GM23338 (cell line): Measurements from ENCODE around the gene KRTAP12-2. TPM values are rescaled to one million over a fixed set of nuclear protein-coding genes. Genes with fewer than 3 reads are reported as not detected.

Source experiments
- ATAC-seq: fragments of 200-7000 bp; cut with Tn5 transposase; 3 replicates; pipeline ENCODE4 v1.9.1; 2020
- DNase-seq: peaks from one replicate; pipeline ENCODE4 v3.0.0-alpha.2; 2015; ENCODE audit warnings: low spot score
- H2AFZ ChIP-seq: fragments of 200-600 bp; sonication (generic); 2 replicates; pipeline ENCODE4 v1.8.0; 2016; ENCODE audit warnings: antibody characterized with exemption, mild to moderate bottlenecking, moderate library complexity
- H3F3A ChIP-seq: fragments of 200-600 bp; sonication (generic); replicated peaks from 2 replicates; pipeline ENCODE4 v1.8.0; 2017; ENCODE audit warnings: antibody characterized with exemption, mixed run types, low read depth
- H3K27ac ChIP-seq: fragments of 200-600 bp; sonication (generic); 2 replicates; pipeline ENCODE4 v1.6.1; 2016; ENCODE audit warnings: low read depth
- H3K27me3 ChIP-seq: fragments of 200-600 bp; sonication (generic); 2 replicates; pipeline ENCODE4 v1.8.0; 2016; ENCODE audit warnings: mild to moderate bottlenecking, mixed run types, moderate library complexity; ENCODE audit not compliant: insufficient read depth
- H3K36me3 ChIP-seq: fragments of 200-600 bp; sonication (generic); 2 replicates; pipeline ENCODE4 v1.8.0; 2016; ENCODE audit warnings: mild to moderate bottlenecking; ENCODE audit not compliant: insufficient read depth
- H3K4me1 ChIP-seq: fragments of 200-600 bp; sonication (generic); 2 replicates; pipeline ENCODE4 v1.8.0; 2016; ENCODE audit warnings: mild to moderate bottlenecking, moderate library complexity; ENCODE audit not compliant: insufficient read depth
- H3K4me2 ChIP-seq: fragments of 200-600 bp; sonication (generic); 2 replicates; pipeline ENCODE4 v1.7.1; 2017; ENCODE audit warnings: mixed run types
- H3K4me3 ChIP-seq: fragments of 200-600 bp; sonication (generic); 2 replicates; pipeline ENCODE4 v1.6.1; 2016; ENCODE audit warnings: mixed run types
- H3K79me2 ChIP-seq: fragments of 200-600 bp; sonication (generic); replicated peaks from 2 replicates; pipeline ENCODE4 v1.8.0; 2017; ENCODE audit warnings: mild to moderate bottlenecking; ENCODE audit not compliant: insufficient read depth
- H3K9me2 ChIP-seq: fragments of 200-600 bp; sonication (generic); 2 replicates; pipeline ENCODE4 v1.8.0; 2017; ENCODE audit not compliant: insufficient read depth
- H4K20me1 ChIP-seq: fragments of 200-600 bp; sonication (generic); replicated peaks from 2 replicates; pipeline ENCODE4 v1.8.0; 2017; ENCODE audit warnings: mild to moderate bottlenecking; ENCODE audit not compliant: insufficient read depth
- H3K27ac Mint-ChIP-seq: 2 replicates; pipeline ENCODE4 v1.8.0; 2020; ENCODE audit warnings: inconsistent platforms, mild to moderate bottlenecking, moderate library complexity, mixed read lengths
- H3K27me3 Mint-ChIP-seq: 3 replicates; pipeline ENCODE4 v1.8.0; 2022; ENCODE audit warnings: low read depth, mild to moderate bottlenecking, moderate library complexity, mixed read lengths, inconsistent platforms; ENCODE audit not compliant: insufficient read depth, poor library complexity
- H3K36me3 Mint-ChIP-seq: 3 replicates; pipeline ENCODE4 v1.8.0; 2021; ENCODE audit warnings: low read depth, mild to moderate bottlenecking, inconsistent platforms, moderate library complexity, mixed read lengths
- H3K4me1 Mint-ChIP-seq: 3 replicates; pipeline ENCODE4 v1.8.0; 2020; ENCODE audit warnings: mild to moderate bottlenecking, inconsistent platforms, mixed read lengths
- H3K4me3 Mint-ChIP-seq: 3 replicates; pipeline ENCODE4 v1.8.0; 2021; ENCODE audit warnings: moderate library complexity, mild to moderate bottlenecking, inconsistent platforms, mixed read lengths
- H3K9me3 Mint-ChIP-seq: 3 replicates; pipeline ENCODE4 v1.8.0; 2020; ENCODE audit warnings: moderate library complexity, mild to moderate bottlenecking, inconsistent platforms, mixed read lengths
- CREB1 ChIP-seq: fragments of 250-450 bp; sonication (Bioruptor Pico); IDR thresholded peaks from 2 replicates; pipeline ENCODE4 v1.5.0; 2020; ENCODE audit warnings: low read depth, mild to moderate bottlenecking, moderate library complexity
- EZH2phosphoT487 ChIP-seq: fragments of 200-600 bp; sonication (generic); IDR thresholded peaks from one replicate; pipeline ENCODE4 v1.8.1; 2018; ENCODE audit warnings: antibody characterized with exemption; ENCODE audit not compliant: unreplicated experiment
- JUNB ChIP-seq: IDR thresholded peaks from one replicate; pipeline ENCODE4 v1.6.1; 2016; ENCODE audit warnings: antibody characterized with exemption; ENCODE audit not compliant: unreplicated experiment
- NANOG ChIP-seq: IDR thresholded peaks from 2 replicates; pipeline ENCODE4 v1.6.1; 2016; ENCODE audit warnings: antibody characterized with exemption, borderline replicate concordance
- REST ChIP-seq: IDR thresholded peaks from one replicate; pipeline ENCODE4 v1.6.1; 2018; ENCODE audit warnings: antibody characterized with exemption; ENCODE audit not compliant: unreplicated experiment
- ZNF331 ChIP-seq: fragments of 250-450 bp; sonication (Bioruptor Pico); IDR thresholded peaks from 2 replicates; pipeline ENCODE4 v1.5.0; 2020; ENCODE audit warnings: low read depth, mild to moderate bottlenecking, moderate library complexity
- polyA plus RNA-seq: library from polyadenylated mRNA; unstranded; fragments of >200 nt; fragmentation: Nextera tagmentation; extraction: Ambion mirVana; gene quantifications from 2 replicates; pipeline ENCODE4 v1.2.1, GENCODE V29; 2016
- total RNA-seq: library from RNA; depleted of rRNA; stranded (reverse); fragments of >200 nt; shearing (Covaris generic); gene quantifications from 2 replicates; pipeline ENCODE4 v1.2.3, GENCODE V29; 2014
- TF ChIP-seq, protein P1 (sequence below): IDR thresholded peaks from 2 replicates; pipeline ENCODE4 v1.6.1; 2016; ENCODE audit warnings: antibody characterized with exemption
- TF ChIP-seq, protein P2 (sequence below), 2 experiments: fragments of 200-600 bp in 1 of 2; sonication (generic) in 1 of 2; conservative IDR thresholded peaks; 2 replicates each; pipeline versions ENCODE4 v1.5.1 to v1.6.1; 2016 to 2017; ENCODE audit warnings: antibody characterized with exemption in 2 of 2, low read depth in 2 of 2, mild to moderate bottlenecking in 2 of 2, moderate library complexity in 1 of 2

KRTAP12-2 gene
- total and polyA plus RNA-seq, 2 experiments from 2014 or later, result not detected

DNA sequence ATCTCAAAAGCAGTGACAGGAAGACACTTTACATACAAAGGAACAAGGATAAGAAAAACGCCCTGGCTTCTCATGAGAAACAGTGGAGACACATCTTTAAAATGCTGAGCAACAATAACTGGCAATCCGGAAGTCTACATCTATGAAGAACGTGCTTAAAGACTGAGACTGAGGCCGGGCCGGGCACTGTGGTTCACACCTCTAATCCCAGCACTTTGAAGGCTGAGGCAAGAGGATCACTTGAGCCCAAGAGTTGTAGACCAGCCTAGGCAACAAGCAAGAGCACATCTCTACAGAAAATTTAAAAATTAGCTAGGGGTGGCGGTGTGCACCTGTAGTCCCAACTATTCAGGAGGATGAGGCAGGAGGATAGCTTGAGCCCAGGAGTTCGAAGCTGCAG lies 17.4 kb upstream of the KRTAP12-2 start (continued):
- no peak for TF ChIP-seq JUNB
- TF ChIP-seq ZNF331, result no peak
- TF ChIP-seq EZH2phosphoT487, result no peak
- TF ChIP-seq NANOG, result no peak
- TF ChIP-seq, protein P1, sequence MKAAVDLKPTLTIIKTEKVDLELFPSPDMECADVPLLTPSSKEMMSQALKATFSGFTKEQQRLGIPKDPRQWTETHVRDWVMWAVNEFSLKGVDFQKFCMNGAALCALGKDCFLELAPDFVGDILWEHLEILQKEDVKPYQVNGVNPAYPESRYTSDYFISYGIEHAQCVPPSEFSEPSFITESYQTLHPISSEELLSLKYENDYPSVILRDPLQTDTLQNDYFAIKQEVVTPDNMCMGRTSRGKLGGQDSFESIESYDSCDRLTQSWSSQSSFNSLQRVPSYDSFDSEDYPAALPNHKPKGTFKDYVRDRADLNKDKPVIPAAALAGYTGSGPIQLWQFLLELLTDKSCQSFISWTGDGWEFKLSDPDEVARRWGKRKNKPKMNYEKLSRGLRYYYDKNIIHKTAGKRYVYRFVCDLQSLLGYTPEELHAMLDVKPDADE, result no peak
- TF ChIP-seq REST, result no peak
- TF ChIP-seq, protein P2, sequence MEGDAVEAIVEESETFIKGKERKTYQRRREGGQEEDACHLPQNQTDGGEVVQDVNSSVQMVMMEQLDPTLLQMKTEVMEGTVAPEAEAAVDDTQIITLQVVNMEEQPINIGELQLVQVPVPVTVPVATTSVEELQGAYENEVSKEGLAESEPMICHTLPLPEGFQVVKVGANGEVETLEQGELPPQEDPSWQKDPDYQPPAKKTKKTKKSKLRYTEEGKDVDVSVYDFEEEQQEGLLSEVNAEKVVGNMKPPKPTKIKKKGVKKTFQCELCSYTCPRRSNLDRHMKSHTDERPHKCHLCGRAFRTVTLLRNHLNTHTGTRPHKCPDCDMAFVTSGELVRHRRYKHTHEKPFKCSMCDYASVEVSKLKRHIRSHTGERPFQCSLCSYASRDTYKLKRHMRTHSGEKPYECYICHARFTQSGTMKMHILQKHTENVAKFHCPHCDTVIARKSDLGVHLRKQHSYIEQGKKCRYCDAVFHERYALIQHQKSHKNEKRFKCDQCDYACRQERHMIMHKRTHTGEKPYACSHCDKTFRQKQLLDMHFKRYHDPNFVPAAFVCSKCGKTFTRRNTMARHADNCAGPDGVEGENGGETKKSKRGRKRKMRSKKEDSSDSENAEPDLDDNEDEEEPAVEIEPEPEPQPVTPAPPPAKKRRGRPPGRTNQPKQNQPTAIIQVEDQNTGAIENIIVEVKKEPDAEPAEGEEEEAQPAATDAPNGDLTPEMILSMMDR (conservative IDR thresholded peaks at IDR 0.05; ENCODE audit: low read depth in 2 of 2), result no peak

- no peak overlapping the region for H3K27ac Mint-ChIP-seq
These were observed 15.9 kb upstream of the KRTAP12-2 start for GRCh38 chr21:44682580-44683151.

More at GRCh38 chr21:44682580-44683151, 15.9 kb upstream of the KRTAP12-2 start:
- Histone ChIP-seq H3K9me2 (no peaks in the 10 kb centered on the region; the same call in 1 of the 2 replicates), H4K20me1 (no peaks in the 10 kb centered on the region), H3F3A (0 out of 2 replicates have a peak, but pooled peaks cover 4% of the 10 kb centered on the region), H3K4me3 (no peak overlapping the region), H3K36me3 (no peaks in the 10 kb centered on the region), H3K79me2 (no peaks in the 10 kb centered on the region), H3K27me3 (no peaks in the 10 kb centered on the region), H3K4me2 (no peak overlapping the region), H3K4me1 (peaks cover 6% of the 10 kb centered on the region), H3K27ac (no peak overlapping the region), H2AFZ (peak overlapping the region; percentile 32; the same call in 1 of the 2 replicates)
- ATAC-seq (no peak), DNase-seq (no peak)
- H3K4me1 Mint-ChIP-seq, result peaks cover 19% of the 10 kb centered on the region
- H3K9me3 Mint-ChIP-seq, result no peaks in the 10 kb centered on the region; the same call in 1 of the 3 replicates
- H3K4me3 Mint-ChIP-seq, result no peak overlapping the region
- H3K36me3 Mint-ChIP-seq, result no peaks in the 10 kb centered on the region
- H3K27me3 Mint-ChIP-seq, result peaks cover 12% of the 10 kb centered on the region
- TF ChIP-seq, protein P2 (conservative IDR thresholded peaks at IDR 0.05; ENCODE audit: low read depth in 2 of 2), result no peak
- TF ChIP-seq CREB1 (CRISPR knock-in tag), result no peak
